OCI-LY7 (cell line): ENCODE data around the gene KCNMB2.

ENCODE experiments used
- EZH2phosphoT487 ChIP-seq: fragments of 200-600 bp; sonication (generic); IDR thresholded peaks from 2 replicates; pipeline ENCODE4 v1.6.1; 2018; ENCODE audit warnings: low read depth, borderline replicate concordance, mild to moderate bottlenecking, mixed run types, antibody characterized with exemption, low read length, moderate library complexity, mixed read lengths
- TF ChIP-seq, protein P1 (sequence below): fragments of 200-600 bp; sonication (generic); conservative IDR thresholded peaks from 2 replicates; pipeline ENCODE4 v1.5.1; 2014; ENCODE audit warnings: mild to moderate bottlenecking, antibody characterized with exemption, low read length, moderate library complexity, mixed read lengths

GRCh38 chr3:178583963-178584575 is 47.8 kb downstream of the KCNMB2 start:
- TF ChIP-seq, protein P1, sequence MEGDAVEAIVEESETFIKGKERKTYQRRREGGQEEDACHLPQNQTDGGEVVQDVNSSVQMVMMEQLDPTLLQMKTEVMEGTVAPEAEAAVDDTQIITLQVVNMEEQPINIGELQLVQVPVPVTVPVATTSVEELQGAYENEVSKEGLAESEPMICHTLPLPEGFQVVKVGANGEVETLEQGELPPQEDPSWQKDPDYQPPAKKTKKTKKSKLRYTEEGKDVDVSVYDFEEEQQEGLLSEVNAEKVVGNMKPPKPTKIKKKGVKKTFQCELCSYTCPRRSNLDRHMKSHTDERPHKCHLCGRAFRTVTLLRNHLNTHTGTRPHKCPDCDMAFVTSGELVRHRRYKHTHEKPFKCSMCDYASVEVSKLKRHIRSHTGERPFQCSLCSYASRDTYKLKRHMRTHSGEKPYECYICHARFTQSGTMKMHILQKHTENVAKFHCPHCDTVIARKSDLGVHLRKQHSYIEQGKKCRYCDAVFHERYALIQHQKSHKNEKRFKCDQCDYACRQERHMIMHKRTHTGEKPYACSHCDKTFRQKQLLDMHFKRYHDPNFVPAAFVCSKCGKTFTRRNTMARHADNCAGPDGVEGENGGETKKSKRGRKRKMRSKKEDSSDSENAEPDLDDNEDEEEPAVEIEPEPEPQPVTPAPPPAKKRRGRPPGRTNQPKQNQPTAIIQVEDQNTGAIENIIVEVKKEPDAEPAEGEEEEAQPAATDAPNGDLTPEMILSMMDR: no peak
- no peak for TF ChIP-seq EZH2phosphoT487
